CMK (cell line): Measurements from ENCODE around the gene PLA2G4B.
A peak's percentile ranks its signal among the peaks of the same experiment; 100 is the strongest.

Source experiments
- DNase-seq: peaks from one replicate; pipeline ENCODE4 v3.0.0-alpha.2; 2010; ENCODE audit warnings: low read depth

Gene PLA2G4B

DNA sequence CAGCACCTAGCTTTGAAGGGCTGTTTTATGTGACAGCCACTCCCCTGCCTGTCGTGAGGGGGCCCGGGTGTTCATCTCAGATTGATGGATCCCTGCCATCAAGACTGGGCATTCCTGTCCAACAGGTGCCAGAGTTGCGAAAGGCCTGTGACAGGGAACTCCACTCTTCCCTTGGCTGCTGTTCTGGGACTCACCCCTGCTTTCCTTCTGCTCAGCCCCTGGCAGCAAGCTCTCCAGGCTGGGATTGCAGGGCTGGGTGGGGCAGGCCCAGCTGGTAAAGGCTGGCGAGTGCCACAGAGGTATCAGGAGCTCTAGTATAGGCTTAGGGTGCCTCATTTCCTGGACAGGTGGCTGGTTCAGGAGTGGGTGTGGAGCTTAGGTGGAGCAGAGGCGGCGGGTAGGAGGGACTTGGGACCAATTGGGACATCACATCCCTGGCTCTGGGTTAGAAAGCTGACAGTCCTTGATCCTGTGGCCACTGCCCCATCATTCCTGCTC is at the start of gene PLA2G4B:
TSS of gene PLA2G4B (plus strand) at position 448 of the 498 bp plus-strand sequence. CDS start 67 bp downstream, outside the sequence.
- DNase-seq = no peak

GRCh38 chr15:41789236-41789635 is 49.4 kb upstream of the PLA2G4B start:
- no peak for DNase-seq

DNA sequence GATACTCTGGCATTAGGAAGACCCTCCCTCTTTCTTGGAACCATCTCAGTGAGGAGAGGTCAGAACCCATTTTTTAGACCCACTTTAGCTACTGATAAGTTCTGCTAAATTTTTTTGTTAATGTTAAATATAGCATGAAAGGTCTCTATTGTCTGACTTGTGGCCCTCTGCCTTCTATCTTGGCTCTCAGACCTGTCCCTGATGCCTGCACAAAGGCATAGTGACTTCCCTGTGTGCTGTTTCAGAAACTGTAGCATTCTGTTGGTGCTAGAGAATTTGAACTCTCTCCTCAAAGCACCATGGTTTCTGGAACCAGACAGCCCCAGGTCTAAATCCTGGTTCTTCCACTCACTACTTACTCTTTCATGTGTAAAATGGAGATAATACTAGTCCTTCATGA is 49.0 kb upstream of the PLA2G4B start:
- DNase-seq = no peak

GRCh38 chr15:41790169-41790568 is 48.5 kb upstream of the PLA2G4B start:
- peak; percentile 30 for DNase-seq

GRCh38 chr15:41790756-41791546 is 47.7 kb upstream of the PLA2G4B start:
- peak; percentile 85 for DNase-seq

DNA sequence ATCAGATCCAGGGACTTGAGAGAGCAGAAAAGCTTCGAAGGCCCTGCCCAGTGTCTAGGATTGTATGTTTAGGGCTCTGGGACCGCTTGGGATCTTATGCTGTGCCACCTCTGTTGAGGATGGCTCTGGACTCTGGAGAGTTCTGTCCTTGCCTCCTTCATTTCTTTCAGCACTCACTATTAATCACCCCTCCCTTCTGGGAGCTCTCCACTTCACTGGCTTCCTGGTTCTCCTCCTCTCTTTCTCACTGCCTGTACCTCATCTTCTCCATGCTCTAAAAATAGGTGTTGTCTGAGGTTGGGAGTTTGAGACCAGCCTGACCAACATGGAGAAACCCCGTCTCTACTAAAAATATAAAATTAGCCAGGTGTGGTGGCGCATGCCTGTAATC is 47.1 kb upstream of the PLA2G4B start:
- DNase-seq = no peak

DNA sequence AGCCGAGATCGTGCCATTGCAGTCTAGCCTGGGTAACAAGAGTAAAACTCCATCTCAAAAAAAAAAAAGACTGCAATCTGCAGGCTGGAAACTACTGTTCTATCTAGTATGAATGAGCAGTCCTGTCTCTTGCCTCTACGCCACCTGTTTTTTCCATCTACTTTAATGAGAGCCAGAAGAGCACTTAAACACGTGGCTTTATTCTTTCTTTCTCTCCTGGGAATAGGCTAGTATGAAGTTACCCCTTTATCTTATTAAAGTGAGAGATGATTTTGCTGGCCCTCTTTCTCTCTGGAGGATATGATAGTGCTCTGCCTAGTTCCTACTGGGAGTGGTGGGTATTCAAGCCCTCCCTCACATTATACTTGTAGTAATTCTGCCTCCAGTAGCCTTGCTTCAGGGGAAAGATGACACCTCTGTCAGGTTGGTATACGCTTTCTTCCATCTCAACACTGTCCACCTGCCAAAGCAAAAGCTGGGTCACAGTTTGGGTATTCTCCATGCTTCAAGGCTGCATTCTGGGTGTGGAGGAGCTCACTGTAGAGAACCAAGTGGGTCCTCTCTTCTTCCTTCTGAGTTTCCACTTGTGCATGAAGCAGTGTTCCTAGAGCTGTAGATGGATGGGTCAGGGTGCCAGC is 46.5 kb upstream of the PLA2G4B start:
- no peak for DNase-seq

DNA sequence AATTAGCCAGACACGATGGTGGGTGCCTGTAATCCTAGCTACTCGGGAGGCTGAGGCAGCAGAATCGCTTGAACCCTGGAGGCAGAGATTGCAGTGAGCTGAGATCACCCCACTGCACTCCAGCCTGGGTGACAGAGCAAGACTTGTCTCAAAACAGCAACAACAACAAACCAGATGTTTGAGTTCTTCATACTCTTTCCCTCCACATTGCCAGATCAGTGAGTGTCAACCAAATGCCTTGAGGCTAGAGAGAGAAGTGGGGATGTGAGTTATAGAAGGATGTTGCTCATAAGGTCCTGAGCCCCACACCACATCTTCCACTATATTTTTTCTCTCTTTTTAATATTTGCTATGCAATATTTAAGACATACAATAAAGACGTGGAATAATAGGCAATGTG is 44.6 kb upstream of the PLA2G4B start:
- DNase-seq = no peak

DNA sequence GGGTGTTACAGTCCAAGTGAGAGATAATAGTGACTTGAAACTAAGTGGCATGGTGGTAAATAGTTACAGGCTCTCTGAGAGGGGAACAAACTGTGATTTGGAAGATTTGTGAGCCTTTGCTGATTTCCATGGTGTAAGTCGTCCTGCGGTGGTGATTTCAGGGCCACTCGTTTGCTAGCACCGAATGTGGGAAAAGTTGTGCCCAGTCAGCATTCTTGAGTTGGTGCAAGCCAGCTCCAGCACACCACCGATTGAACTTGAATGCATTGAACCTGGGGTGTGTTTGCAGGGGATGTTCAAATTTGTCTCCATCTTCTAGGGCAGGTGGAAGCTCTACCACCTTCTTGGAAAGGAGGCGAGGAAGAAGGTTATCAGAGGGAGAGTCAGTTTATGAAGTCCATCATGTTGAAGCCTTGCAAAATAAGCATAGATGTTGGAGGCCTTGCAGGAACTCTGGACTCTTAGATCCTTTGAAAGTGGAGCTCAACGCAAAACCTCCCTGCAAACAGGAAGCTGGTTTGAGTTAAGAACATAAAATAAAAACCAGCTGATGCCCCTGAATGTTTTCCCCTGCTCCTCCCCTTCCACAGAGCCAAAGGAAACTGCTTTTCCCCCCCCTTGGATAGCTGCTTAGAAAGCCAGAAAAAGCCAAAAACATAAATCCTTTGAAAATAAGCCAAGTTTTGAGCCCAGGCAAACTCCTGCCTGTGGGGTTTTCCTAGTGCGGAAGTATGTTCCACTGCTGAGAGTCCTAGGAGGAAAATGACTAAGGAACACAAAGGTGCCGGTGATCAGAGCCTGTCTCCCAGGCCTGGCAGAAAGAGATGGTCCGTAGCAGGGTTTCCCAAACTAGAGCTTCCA is 42.4 kb upstream of the PLA2G4B start:
- no peak for DNase-seq

GRCh38 chr15:41797201-41797944 is 41.3 kb upstream of the PLA2G4B start:
- no peak for DNase-seq

- DNase-seq = no peak
Observed at GRCh38 chr15:41798607-41799487, 39.8 kb upstream of the PLA2G4B start.

GRCh38 chr15:41799488-41799805 is 39.2 kb upstream of the PLA2G4B start:
- no peak for DNase-seq

DNA sequence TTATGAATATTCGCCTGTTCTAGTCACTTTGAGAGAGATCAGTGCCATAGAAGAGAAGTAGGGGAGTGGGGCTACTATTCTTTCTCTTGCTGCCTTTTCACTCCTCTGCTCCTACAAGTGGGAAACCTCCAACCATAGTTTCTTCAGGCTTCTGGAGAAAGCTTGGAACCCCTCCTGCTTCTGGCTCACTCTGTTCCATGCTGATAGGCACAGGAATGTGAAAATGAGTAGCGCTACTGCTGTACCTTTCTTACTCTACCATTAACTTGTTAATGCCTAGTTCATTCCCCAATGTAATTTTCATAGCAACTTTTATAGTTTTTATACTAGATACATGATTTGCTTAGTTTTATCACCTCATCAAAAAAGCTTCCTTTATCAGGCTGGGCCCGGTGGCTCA is 37.5 kb upstream of the PLA2G4B start:
- no peak for DNase-seq

- DNase-seq = no peak
Observed at GRCh38 chr15:41801850-41802455, 36.7 kb upstream of the PLA2G4B start.

- no peak for DNase-seq
Observed at GRCh38 chr15:41804361-41804760, 34.3 kb upstream of the PLA2G4B start.

- no peak for DNase-seq
Observed at GRCh38 chr15:41804916-41805666, 33.6 kb upstream of the PLA2G4B start.

DNA sequence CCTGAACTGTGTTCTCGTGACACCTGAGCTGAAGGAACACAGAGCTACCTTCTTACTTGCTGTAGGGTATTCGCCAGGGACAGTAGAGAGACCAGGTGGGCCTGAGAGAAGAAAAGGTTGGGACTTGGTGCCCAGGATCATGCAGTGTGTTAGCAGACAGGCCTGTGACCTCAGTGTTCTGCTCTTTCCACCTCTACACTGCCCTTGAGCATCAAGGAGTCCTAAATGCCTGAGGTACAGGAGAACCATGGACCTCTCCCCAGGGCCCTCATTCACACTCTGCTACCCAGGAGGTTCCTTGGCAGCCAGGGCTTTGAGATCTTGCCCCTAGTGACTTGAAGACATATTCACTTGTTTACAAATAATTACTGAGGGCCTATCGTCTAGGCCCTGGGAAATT is 32.9 kb upstream of the PLA2G4B start:
- DNase-seq = no peak

DNA sequence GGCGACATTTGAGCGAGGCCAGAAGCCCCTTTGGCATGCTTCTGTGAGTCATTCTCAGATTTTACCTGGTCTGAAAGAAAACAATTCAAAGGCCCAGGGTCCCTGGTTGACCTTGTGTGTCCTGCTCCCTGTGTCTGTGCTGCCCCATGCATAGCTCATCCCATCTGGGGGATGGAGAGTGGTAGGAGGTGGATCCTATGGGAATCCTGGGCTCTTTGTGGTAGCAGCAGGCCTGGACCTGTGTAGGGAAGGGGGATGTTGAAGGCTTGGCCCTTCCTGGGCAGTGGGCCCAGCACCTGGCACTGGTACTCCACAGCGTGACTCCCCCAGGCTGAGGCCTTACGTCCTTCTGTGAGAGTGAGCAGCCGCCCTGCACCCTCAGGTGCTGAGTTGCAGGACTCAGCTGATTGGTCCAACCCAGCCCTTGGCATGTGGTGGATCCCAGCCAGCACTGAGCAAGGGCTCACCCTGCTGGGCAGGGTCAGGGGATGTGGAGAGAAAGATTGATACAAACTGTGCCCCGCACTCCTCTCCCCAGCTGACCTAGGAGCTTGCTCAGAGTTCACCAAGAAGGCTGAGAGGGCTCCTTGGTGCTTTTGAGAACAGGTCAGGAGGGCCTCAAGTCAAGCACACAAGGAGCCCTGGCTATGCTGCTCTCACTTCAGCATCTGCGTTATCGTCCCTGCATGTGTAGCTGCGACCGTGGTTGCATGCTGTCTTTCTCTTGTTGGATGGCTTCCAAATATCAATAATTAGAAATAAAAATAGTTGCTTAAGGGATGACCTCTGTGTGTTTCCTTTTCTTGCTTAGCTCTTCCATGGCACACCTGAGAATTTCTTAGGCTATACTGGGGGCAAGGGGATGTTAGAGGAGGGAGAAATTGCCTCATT is 32.1 kb upstream of the PLA2G4B start:
- no peak for DNase-seq

GRCh38 chr15:41809121-41809520 is 29.5 kb upstream of the PLA2G4B start:
- DNase-seq = no peak
